ENCODE data around the gene MTPN. TPM values are rescaled to one million over a fixed set of nuclear protein-coding genes. Genes with fewer than 3 reads are reported as not detected.

MTPN gene
- total and polyA plus RNA-seq, 2 donors (not counting 1 experiment from before 2014, with no cell fraction given), result 158 to 215 TPM

- no peaks in the 10 kb centered on the region for H3K79me2 ChIP-seq (ENCODE audit: control insufficient read depth, insufficient read depth, low read length)
- no peak for DNase-seq (ENCODE audit: low read depth in 2 of 2)
- H3K4me1 ChIP-seq (ENCODE audit: control insufficient read depth, extremely low read depth, insufficient read depth, low read length), result no peaks in the 10 kb centered on the region
- no peak overlapping the region for H3K4me2 ChIP-seq (ENCODE audit: extremely low read depth, insufficient read depth, low read length)
- no peak overlapping the region for H3K4me3 ChIP-seq (replicated peaks in 1 of 4; ENCODE audit: control extremely low read depth in 1 of 4, insufficient read depth in 1 of 4, low read depth in 3 of 4, low read length in 4 of 4)
- H3K36me3 ChIP-seq (ENCODE audit: control insufficient read depth, insufficient read depth, low read length), result no peaks in the 10 kb centered on the region
- no peaks in the 10 kb centered on the region for H3K9me3 ChIP-seq (ENCODE audit: control insufficient read depth, insufficient read depth, low read depth, low read length)
- no peaks in the 10 kb centered on the region for H4K20me1 ChIP-seq (ENCODE audit: control insufficient read depth, extremely low read depth, insufficient read depth, low read length)
- H3K27ac ChIP-seq (ENCODE audit: insufficient read depth, low read length), result no peak overlapping the region
- TF ChIP-seq, protein P1, sequence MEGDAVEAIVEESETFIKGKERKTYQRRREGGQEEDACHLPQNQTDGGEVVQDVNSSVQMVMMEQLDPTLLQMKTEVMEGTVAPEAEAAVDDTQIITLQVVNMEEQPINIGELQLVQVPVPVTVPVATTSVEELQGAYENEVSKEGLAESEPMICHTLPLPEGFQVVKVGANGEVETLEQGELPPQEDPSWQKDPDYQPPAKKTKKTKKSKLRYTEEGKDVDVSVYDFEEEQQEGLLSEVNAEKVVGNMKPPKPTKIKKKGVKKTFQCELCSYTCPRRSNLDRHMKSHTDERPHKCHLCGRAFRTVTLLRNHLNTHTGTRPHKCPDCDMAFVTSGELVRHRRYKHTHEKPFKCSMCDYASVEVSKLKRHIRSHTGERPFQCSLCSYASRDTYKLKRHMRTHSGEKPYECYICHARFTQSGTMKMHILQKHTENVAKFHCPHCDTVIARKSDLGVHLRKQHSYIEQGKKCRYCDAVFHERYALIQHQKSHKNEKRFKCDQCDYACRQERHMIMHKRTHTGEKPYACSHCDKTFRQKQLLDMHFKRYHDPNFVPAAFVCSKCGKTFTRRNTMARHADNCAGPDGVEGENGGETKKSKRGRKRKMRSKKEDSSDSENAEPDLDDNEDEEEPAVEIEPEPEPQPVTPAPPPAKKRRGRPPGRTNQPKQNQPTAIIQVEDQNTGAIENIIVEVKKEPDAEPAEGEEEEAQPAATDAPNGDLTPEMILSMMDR (conservative IDR thresholded peaks at IDR 0.05 in 1 of 2, IDR thresholded peaks at IDR 0.05 in 1 of 2; ENCODE audit: low read depth in 1 of 2, low read length in 2 of 2), result no peak
- no peak for TF ChIP-seq EZH2 (IDR thresholded peaks at IDR 0.05; ENCODE audit: low read length, missing control alignments)
- H3K9ac ChIP-seq (ENCODE audit: insufficient read depth, low read length), result no peak overlapping the region
- H2AFZ ChIP-seq (ENCODE audit: low read length), result no peak overlapping the region
- no peaks in the 10 kb centered on the region for H3K27me3 ChIP-seq (ENCODE audit: control insufficient read depth, insufficient read depth, low read length)
Observed at GRCh38 chr7:135913404-135913803, 63.8 kb downstream of the MTPN start.

DNA sequence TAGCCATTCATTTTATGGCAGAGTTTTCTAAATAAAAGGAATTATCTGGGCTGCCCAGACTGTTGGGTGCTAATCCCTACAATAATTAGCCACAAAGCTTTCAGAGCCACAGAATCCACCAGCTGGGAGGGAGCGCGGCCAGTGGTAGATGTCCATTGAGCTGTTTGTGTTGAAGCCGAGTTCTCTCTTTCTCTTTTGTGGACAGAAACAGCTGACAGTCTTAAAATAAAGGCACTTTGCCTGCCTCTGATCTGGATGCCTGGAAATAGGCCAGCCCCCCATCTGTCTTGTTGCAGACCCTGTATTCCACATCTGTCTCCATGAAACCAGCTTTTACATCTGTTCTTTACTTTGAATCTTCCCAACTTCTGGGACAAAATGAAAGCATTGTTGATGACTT is 66.1 kb downstream of the MTPN start:
- Histone ChIP-seq H3K9ac (ENCODE audit: insufficient read depth, low read length) (no peak overlapping the region), H3K4me1 (ENCODE audit: control insufficient read depth, extremely low read depth, insufficient read depth, low read length) (no peaks in the 10 kb centered on the region), H3K4me3 (replicated peaks in 1 of 4; ENCODE audit: control extremely low read depth in 1 of 4, insufficient read depth in 1 of 4, low read depth in 3 of 4, low read length in 4 of 4) (peak overlapping the region in 1 of 4 experiments; percentile 25), H3K79me2 (ENCODE audit: control insufficient read depth, insufficient read depth, low read length) (no peaks in the 10 kb centered on the region), H4K20me1 (ENCODE audit: control insufficient read depth, extremely low read depth, insufficient read depth, low read length) (no peaks in the 10 kb centered on the region), H3K27ac (ENCODE audit: insufficient read depth, low read length) (no peak overlapping the region), H2AFZ (ENCODE audit: low read length) (no peak overlapping the region), H3K9me3 (ENCODE audit: control insufficient read depth, insufficient read depth, low read depth, low read length) (no peaks in the 10 kb centered on the region), H3K36me3 (ENCODE audit: control insufficient read depth, insufficient read depth, low read length) (no peaks in the 10 kb centered on the region), H3K27me3 (ENCODE audit: control insufficient read depth, insufficient read depth, low read length) (no peaks in the 10 kb centered on the region), H3K4me2 (ENCODE audit: extremely low read depth, insufficient read depth, low read length) (peak overlapping the region; percentile 13)
- peak in 1 of 2 donors; percentile 49 for DNase-seq (ENCODE audit: low read depth in 2 of 2)
- no peak for TF ChIP-seq EZH2 (IDR thresholded peaks at IDR 0.05; ENCODE audit: low read length, missing control alignments)
- TF ChIP-seq, protein P1 (conservative IDR thresholded peaks at IDR 0.05 in 1 of 2, IDR thresholded peaks at IDR 0.05 in 1 of 2; ENCODE audit: low read depth in 1 of 2, low read length in 2 of 2), result no peak

GRCh38 chr7:135910393-135911036 is 66.6 kb downstream of the MTPN start:
- H4K20me1 ChIP-seq (ENCODE audit: control insufficient read depth, extremely low read depth, insufficient read depth, low read length), result no peaks in the 10 kb centered on the region
- no peaks in the 10 kb centered on the region for H3K27me3 ChIP-seq (ENCODE audit: control insufficient read depth, insufficient read depth, low read length)
- DNase-seq (ENCODE audit: low read depth in 2 of 2), result no peak
- no peak overlapping the region for H3K27ac ChIP-seq (ENCODE audit: insufficient read depth, low read length)
- no peak overlapping the region for H3K9ac ChIP-seq (ENCODE audit: insufficient read depth, low read length)
- TF ChIP-seq, protein P1 (conservative IDR thresholded peaks at IDR 0.05 in 1 of 2, IDR thresholded peaks at IDR 0.05 in 1 of 2; ENCODE audit: low read depth in 1 of 2, low read length in 2 of 2), result no peak
- no peak for TF ChIP-seq EZH2 (IDR thresholded peaks at IDR 0.05; ENCODE audit: low read length, missing control alignments)
- no peaks in the 10 kb centered on the region for H3K9me3 ChIP-seq (ENCODE audit: control insufficient read depth, insufficient read depth, low read depth, low read length)
- H3K79me2 ChIP-seq (ENCODE audit: control insufficient read depth, insufficient read depth, low read length), result no peaks in the 10 kb centered on the region
- no peaks in the 10 kb centered on the region for H3K36me3 ChIP-seq (ENCODE audit: control insufficient read depth, insufficient read depth, low read length)
- H3K4me2 ChIP-seq (ENCODE audit: extremely low read depth, insufficient read depth, low read length), result no peak overlapping the region
- H3K4me3 ChIP-seq (replicated peaks in 1 of 4; ENCODE audit: control extremely low read depth in 1 of 4, insufficient read depth in 1 of 4, low read depth in 3 of 4, low read length in 4 of 4), result no peak overlapping the region
- no peaks in the 10 kb centered on the region for H3K4me1 ChIP-seq (ENCODE audit: control insufficient read depth, extremely low read depth, insufficient read depth, low read length)
- H2AFZ ChIP-seq (ENCODE audit: low read length), result no peak overlapping the region

Data from fibroblast of lung (primary cell).